ENCODE results near the gene PLPP1. TPM values are rescaled to one million over a fixed set of nuclear protein-coding genes. Genes with fewer than 3 reads are reported as not detected.
A peak's percentile ranks its signal among the peaks of the same experiment; 100 is the strongest.

The PLPP1 gene
- total RNA-seq, 1 experiment from 2014 or later = 35.4 TPM

DNA sequence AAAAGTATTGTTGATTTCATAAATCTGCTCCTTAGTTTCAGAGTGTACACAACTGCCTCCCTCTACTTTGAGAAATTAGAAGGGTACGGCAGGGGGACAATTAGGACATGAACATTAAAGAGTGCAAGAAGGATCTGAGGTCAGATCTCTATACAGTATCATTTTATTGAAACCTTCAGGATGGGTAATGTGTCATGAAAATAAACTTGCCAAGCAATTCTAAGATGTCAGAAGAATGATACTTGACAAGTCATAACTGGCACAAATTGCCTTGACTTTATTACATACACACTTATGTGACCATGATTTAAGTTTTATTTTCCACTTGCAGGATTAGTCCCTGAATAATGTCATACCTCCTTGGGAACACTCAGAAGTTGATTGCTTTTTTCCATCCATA is 92.8 kb downstream of the PLPP1 start:
- no peak for DNase-seq (ENCODE audit: low read depth in 1 of 2, low spot score in 2 of 2)
- no peaks in the 10 kb centered on the region for H3K9me3 ChIP-seq (replicated peaks)
- H3K4me3 ChIP-seq = no peak overlapping the region
- no peak overlapping the region for H3K27ac ChIP-seq
- peaks cover 36% of the 10 kb centered on the region for H3K4me1 ChIP-seq (replicated peaks)
- no peaks in the 10 kb centered on the region for H3K36me3 ChIP-seq
- H3K27me3 ChIP-seq (replicated peaks) = no peaks in the 10 kb centered on the region

DNA sequence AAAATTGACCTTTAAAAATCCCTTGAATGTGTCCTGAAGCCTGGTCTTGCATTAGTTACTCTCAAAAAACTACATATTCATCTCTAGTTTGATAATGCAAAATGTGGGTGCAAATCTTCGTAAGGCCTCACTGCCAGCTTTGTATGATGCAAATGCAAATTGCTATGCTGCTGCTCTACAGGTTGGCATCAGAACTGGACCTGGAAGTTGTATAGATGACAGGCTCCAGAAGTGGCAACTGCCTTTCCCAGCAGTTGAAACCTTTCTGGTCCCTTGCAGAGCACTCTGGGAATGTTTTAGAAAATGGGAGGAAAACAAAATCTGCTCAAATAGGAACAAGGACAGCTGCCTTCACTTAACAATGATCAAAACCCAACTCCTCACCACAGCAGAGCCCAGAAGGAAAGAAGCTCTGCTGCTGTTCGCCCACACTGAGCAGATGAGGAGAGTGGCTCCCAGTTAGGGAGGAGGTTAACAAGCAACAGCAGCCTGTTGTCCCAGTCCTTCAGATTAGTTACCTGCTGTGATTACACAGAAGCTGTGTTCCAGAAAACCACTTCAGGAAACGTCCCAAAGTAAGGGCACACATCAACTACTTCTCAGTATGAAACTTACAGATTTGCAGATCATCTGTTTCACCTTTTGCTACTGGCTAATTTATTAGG is 93.5 kb downstream of the PLPP1 start:
- H3K27ac ChIP-seq = no peak overlapping the region; the same call in 1 of the 2 replicates
- peaks cover 40% of the 10 kb centered on the region for H3K4me1 ChIP-seq (replicated peaks)
- H3K27me3 ChIP-seq (replicated peaks) = no peaks in the 10 kb centered on the region
- no peak overlapping the region for H3K4me3 ChIP-seq
- DNase-seq (ENCODE audit: low read depth in 1 of 2, low spot score in 2 of 2) = no peak
- no peaks in the 10 kb centered on the region for H3K36me3 ChIP-seq
- H3K9me3 ChIP-seq (replicated peaks) = no peaks in the 10 kb centered on the region

DNA sequence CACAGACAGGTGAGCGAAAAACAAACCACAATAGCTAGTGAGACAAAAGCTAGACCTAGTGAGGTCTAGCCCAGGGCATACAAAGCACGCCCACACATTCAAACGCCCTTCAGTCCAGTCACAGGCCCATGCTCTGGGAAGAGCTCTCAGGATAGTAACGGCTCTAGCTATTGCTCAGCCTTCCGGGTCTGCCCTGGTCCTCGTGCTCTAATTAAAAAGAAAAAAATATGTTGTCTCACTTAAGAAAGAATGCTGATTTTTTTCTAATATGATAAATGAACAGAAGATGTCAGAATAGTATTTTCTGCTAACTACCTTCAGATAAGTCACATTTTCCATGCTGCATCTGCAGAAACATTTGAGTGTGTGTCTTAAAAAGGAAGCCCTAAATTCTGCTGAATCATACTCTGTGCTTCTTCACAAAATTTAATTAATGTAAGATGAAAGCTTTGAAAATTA is 94.5 kb downstream of the PLPP1 start:
- no peaks in the 10 kb centered on the region for H3K27me3 ChIP-seq (replicated peaks)
- no peaks in the 10 kb centered on the region for H3K9me3 ChIP-seq (replicated peaks)
- H3K27ac ChIP-seq = peak overlapping the region; percentile 74
- no peaks in the 10 kb centered on the region for H3K36me3 ChIP-seq
- no peak for DNase-seq (ENCODE audit: low read depth in 1 of 2, low spot score in 2 of 2)
- H3K4me3 ChIP-seq = no peak overlapping the region
- peaks cover 40% of the 10 kb centered on the region for H3K4me1 ChIP-seq (replicated peaks)

DNA sequence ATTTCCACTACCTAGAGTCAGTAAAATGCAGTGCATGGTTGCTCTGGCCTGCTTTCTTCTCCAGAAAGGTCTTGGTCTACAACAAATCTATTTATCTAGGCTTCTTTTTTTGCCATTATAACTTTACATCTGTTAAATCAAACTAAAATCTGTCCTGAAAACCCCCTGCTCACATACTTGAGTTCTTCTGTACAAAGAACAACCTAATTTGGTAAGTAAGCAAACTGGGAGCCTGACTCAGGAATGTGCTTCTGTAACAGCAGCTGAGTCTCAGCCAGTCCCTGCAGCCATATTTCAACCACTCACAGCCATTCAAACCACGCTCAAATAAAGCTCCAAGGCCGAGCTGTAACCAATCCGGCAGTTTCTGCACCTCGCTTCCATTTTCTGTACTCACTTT is 95.8 kb downstream of the PLPP1 start:
- DNase-seq (ENCODE audit: low read depth in 1 of 2, low spot score in 2 of 2) = peak; percentile 62 to 65
- Histone ChIP-seq H3K27ac (peak overlapping the region; percentile 74), H3K9me3 (replicated peaks) (no peaks in the 10 kb centered on the region), H3K4me3 (no peak overlapping the region), H3K27me3 (replicated peaks) (no peaks in the 10 kb centered on the region), H3K4me1 (replicated peaks) (peaks cover 40% of the 10 kb centered on the region), H3K36me3 (no peaks in the 10 kb centered on the region)

DNA sequence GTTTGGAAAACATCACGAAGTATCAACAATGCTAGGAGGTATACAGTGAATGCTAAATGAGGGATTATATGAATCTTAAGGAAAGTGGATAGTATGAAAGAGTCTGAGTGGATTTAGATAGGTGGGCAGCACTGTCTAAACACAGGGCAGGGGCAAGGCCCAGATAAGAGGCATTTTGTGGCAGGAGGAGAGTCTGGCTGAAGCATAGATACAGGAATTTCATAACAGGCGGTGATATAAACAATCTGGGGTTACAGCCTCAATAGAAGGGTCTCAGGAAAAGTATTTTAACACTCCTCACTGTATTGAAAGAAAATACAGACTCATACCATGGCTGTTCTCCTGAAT is 96.9 kb downstream of the PLPP1 start:
- H3K9me3 ChIP-seq (replicated peaks) = no peaks in the 10 kb centered on the region
- peaks cover 40% of the 10 kb centered on the region for H3K4me1 ChIP-seq (replicated peaks)
- no peaks in the 10 kb centered on the region for H3K36me3 ChIP-seq
- H3K27me3 ChIP-seq (replicated peaks) = no peaks in the 10 kb centered on the region
- peak overlapping the region; percentile 74 for H3K27ac ChIP-seq
- no peak overlapping the region for H3K4me3 ChIP-seq
- no peak for DNase-seq (ENCODE audit: low read depth in 1 of 2, low spot score in 2 of 2)

DNA sequence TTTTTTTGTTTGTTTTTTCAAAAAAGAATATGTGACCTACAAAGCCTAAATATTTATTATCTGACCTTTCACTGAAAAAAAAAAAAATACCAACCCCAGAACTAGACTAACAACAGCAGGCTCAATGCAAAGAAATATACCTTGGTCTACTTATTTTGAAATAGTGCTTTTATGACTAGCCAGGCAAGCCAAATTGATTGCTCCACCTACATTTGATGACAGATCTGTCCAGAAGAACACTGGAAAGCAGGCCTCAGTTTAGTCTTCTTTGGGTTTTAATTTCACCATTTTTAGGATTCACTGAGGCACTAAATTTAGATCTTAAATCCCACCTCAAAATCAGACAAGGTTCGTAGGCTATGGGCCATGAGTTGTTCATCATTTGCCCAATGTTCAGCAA is 97.3 kb downstream of the PLPP1 start:
- H3K4me3 ChIP-seq = no peak overlapping the region
- DNase-seq (ENCODE audit: low read depth in 1 of 2, low spot score in 2 of 2) = no peak
- no peaks in the 10 kb centered on the region for H3K27me3 ChIP-seq (replicated peaks)
- peaks cover 40% of the 10 kb centered on the region for H3K4me1 ChIP-seq (replicated peaks)
- H3K9me3 ChIP-seq (replicated peaks) = no peaks in the 10 kb centered on the region
- H3K36me3 ChIP-seq = no peaks in the 10 kb centered on the region
- H3K27ac ChIP-seq = peak overlapping the region; percentile 74

DNA sequence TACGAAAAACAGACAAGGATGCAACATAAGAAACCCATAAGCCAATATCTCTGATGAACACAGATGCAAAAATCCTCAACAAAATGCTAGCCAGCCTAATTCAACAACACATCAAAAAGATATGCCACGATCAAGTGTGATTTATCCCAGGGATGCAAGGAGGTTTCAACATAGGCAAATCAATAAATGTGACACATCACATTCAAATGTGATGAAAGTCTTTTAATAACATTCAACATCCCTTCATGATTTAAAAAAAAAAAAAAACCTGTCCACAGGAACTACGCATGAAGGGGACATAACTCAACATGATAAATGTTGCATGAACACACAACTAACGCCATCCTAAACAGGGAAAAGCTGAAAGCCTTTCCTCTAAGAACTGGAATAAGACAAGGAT is 102.2 kb downstream of the PLPP1 start:
- H3K4me1 ChIP-seq (replicated peaks) = peaks cover 10% of the 10 kb centered on the region
- H3K27ac ChIP-seq = no peak overlapping the region
- DNase-seq (ENCODE audit: low read depth in 1 of 2, low spot score in 2 of 2) = no peak
- peaks cover 33% of the 10 kb centered on the region for H3K36me3 ChIP-seq
- H3K4me3 ChIP-seq = no peak overlapping the region
- H3K9me3 ChIP-seq (replicated peaks) = no peaks in the 10 kb centered on the region
- H3K27me3 ChIP-seq (replicated peaks) = no peaks in the 10 kb centered on the region

DNA sequence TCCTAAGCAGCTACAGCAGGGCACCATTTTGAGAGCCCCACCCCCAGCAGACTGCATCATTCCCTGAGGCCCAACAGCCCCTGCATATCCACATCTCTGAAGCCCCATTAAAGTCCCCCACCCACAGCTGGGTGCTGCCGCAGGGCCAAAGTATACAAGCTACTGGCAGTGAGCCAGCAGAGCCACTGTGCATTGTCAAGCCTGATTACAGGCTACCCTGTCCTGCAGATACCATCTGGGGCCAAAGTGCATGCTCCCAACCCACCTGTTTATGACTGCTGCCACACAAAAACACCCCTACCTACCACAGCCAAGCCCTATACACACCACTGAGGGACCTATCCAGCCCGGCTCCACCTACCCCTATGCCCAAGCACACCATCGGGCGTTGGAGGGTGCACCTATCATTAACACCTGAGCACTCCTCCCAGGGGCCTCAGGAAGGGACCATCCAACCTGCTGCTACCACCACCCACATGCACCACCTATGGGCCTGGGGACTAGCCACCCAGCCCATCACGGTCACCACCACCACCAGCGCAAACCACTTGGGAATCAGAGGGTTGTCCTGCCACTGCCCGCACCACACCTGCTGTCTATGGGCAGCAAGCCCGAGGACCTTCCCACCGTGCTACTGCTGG is 105.0 kb downstream of the PLPP1 start:
- H3K27ac ChIP-seq = no peak overlapping the region
- H3K27me3 ChIP-seq (replicated peaks) = no peaks in the 10 kb centered on the region
- H3K9me3 ChIP-seq (replicated peaks) = no peaks in the 10 kb centered on the region
- H3K4me1 ChIP-seq (replicated peaks) = peaks cover 10% of the 10 kb centered on the region
- peaks cover 43% of the 10 kb centered on the region for H3K36me3 ChIP-seq
- H3K4me3 ChIP-seq = no peak overlapping the region
- no peak for DNase-seq (ENCODE audit: low read depth in 1 of 2, low spot score in 2 of 2)

DNA sequence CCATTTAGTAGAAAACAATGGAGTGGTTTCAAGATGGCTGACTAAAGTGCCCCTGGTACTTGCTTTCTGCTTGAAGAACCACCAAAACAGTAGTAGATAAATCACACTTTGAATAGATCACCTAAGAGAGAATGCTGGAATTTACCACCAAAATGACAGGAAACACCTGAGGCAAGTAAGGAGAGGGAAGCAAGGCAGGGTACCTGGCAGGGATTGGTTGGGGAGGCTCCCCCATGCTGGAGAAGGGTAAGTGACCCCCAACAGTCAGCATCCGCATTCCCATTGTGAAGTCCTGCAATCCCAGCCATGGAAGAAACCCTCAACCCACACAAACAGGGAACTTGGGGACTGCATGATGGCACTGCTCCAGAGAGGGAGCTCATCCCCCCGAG is 105.5 kb downstream of the PLPP1 start:
- H3K9me3 ChIP-seq (replicated peaks) = no peaks in the 10 kb centered on the region
- H3K36me3 ChIP-seq = peaks cover 48% of the 10 kb centered on the region
- H3K27me3 ChIP-seq (replicated peaks) = no peaks in the 10 kb centered on the region
- DNase-seq (ENCODE audit: low read depth in 1 of 2, low spot score in 2 of 2) = no peak
- peaks cover 10% of the 10 kb centered on the region for H3K4me1 ChIP-seq (replicated peaks)
- no peak overlapping the region for H3K4me3 ChIP-seq
- no peak overlapping the region for H3K27ac ChIP-seq

DNA sequence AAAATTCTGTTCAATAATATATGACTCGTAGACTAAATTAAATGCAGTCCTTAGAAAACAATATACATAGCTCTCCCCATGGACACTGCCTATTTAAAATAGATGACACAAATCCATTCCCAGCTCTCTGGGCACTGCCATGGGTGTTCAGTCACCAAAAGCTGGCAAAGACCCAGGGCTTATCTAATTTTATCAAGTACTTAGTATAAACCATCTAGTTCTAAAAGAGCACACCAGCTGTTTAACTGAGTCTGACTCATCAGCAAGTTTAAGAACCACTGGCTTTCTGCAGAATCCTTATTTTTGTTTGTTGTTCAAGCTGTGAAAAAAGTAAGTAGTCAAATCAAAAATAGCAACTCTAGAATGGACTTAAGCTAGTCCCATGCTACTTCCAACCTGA is 107.6 kb downstream of the PLPP1 start:
- peak; percentile 42 to 65 for DNase-seq (ENCODE audit: low read depth in 1 of 2, low spot score in 2 of 2)

DNA sequence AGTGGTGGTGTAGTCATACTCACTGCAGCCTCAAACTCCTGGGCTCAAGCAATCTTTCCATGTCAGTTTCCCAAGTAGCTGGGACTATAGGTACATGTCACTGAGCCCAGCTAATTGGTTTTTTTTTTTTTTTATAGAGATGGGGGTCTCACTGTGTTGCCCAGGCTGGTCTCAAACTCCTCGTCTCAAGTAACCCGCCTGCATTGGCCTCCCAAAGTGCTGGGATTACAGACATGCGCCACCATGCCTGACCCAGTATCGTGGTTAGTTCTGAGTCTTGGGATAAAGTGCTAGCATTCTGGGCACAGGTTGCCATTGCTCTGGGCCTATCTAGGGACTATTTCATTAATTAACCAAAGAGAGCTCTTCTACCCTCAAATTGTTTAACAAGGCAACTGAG is 108.3 kb downstream of the PLPP1 start:
- Histone ChIP-seq H3K27me3 (replicated peaks) (no peaks in the 10 kb centered on the region), H3K4me3 (no peak overlapping the region), H3K4me1 (replicated peaks) (peaks cover 10% of the 10 kb centered on the region), H3K9me3 (replicated peaks) (no peaks in the 10 kb centered on the region), H3K36me3 (peaks cover 68% of the 10 kb centered on the region), H3K27ac (no peak overlapping the region)
- no peak for DNase-seq (ENCODE audit: low read depth in 1 of 2, low spot score in 2 of 2)

More for the DNA sequence above, 107.6 kb downstream of the PLPP1 start:
- Histone ChIP-seq H3K27ac (no peak overlapping the region), H3K9me3 (replicated peaks) (no peaks in the 10 kb centered on the region), H3K4me3 (no peak overlapping the region), H3K27me3 (replicated peaks) (no peaks in the 10 kb centered on the region), H3K36me3 (peaks cover 65% of the 10 kb centered on the region), H3K4me1 (replicated peaks) (peaks cover 10% of the 10 kb centered on the region)

DNA sequence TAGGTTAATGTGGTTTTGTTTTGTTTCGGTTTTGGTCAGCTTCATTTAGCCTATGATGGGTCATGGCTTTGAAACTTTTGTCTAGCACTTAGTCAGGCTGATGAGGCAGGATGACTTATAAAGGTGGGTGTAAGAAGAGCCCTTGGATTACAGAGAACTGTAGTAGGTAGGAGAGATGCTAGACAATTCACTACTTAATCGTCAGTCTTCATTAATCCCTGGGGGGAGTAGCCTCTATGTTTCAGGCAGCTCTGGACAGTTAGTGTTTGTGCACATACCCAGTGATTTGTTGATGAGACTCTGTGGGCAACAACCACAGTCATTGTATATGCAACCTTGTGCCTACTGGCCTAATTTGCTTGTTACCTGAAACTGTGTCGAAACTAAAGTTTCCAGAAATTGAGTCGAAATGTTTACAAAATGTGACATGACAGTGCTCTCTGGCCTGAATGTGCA is 113.7 kb downstream of the PLPP1 start:
- H3K4me1 ChIP-seq (replicated peaks) = peaks cover 28% of the 10 kb centered on the region
- no peaks in the 10 kb centered on the region for H3K9me3 ChIP-seq (replicated peaks)
- no peak overlapping the region for H3K27ac ChIP-seq
- H3K36me3 ChIP-seq = peaks cover 52% of the 10 kb centered on the region
- DNase-seq (ENCODE audit: low read depth in 1 of 2, low spot score in 2 of 2) = peak in 1 of 2 experiments; percentile 20
- H3K4me3 ChIP-seq = no peak overlapping the region
- H3K27me3 ChIP-seq (replicated peaks) = no peaks in the 10 kb centered on the region

DNA sequence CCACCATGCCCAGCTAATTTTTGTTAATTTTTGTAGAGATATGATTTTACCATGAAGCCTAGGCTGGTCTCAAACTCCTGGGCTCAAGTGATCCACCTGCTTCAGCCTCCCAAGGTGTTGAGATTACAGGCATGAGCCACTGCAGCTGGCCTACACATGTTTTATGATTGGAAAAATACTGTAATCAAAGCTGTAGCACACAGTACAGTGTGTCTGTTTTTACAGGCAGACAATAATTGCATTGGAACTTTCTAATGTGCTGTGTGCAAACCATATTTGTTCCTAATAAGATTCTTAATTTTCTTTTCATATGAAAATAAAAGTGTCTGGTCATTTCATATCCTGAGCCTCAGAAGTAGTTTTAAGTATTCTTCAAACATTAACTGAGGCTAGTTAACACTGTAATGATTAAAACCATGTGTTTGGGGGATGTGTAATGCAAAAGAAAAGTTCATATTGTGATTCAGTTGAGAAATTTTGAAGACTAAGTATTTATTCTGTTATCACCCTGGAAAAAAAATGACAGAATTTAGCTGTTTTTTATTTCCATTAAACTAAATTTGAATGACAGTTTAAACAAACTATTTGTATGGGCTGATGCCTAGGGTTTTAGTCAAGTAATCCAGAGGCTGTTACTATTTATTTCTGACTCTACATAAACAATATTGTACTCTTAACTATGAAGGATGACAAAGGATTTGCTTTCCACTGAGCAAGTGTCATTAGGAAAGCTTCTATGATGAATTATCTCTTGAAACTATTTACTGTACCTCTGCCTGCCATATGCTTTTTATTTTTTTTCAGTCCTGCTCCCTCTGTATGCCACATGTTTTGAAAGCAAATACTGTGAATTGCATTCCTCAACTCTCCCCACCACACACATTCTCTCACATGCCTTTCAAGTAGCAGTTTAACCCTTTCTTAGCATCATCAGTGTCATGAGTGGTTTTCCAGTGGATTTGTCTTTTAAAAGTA is 115.5 kb downstream of the PLPP1 start:
- Histone ChIP-seq H3K27me3 (replicated peaks) (no peaks in the 10 kb centered on the region), H3K4me3 (no peak overlapping the region), H3K4me1 (replicated peaks) (peaks cover 28% of the 10 kb centered on the region), H3K9me3 (replicated peaks) (no peaks in the 10 kb centered on the region), H3K36me3 (peaks cover 54% of the 10 kb centered on the region), H3K27ac (peak overlapping the region; percentile 21; the same call in 1 of the 2 replicates)
- peak in 1 of 2 experiments; percentile 74 for DNase-seq (ENCODE audit: low read depth in 1 of 2, low spot score in 2 of 2)

DNA sequence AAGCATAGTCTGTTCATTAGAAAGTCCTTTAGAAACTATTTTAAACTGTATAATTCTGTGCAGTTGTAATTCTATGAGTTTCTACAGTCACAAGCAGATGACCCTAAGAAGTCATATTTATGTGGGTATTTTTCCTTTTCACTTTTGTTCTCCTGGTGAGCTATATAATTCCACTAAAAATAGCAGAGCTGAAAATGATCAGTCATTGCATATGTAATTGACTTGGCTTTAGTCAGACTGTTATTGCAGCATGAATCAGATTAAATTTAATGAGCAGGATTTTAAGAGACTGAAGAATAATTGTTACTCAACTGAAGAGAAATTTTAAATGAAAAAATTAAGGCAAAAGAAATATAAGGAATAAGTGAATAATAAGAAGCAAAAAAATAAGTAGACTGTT is 118.5 kb downstream of the PLPP1 start:
- Histone ChIP-seq H3K36me3 (peaks cover 44% of the 10 kb centered on the region), H3K27ac (no peak overlapping the region), H3K27me3 (replicated peaks) (no peaks in the 10 kb centered on the region), H3K9me3 (replicated peaks) (no peaks in the 10 kb centered on the region), H3K4me1 (replicated peaks) (peaks cover 27% of the 10 kb centered on the region), H3K4me3 (no peak overlapping the region)
- no peak for DNase-seq (ENCODE audit: low read depth in 1 of 2, low spot score in 2 of 2)

All from SJSA1 (cell line).